Esophagus muscularis mucosa (tissue), 4 donors: Measurements from ENCODE around the gene ELOVL6. TPM values are rescaled to one million over a fixed set of nuclear protein-coding genes. Genes with fewer than 3 reads are reported as not detected.

Experiments
- DNase-seq: peaks from one replicate; pipeline ENCODE4 v3.0.0-alpha.2; 2017; ENCODE audit errors: extremely low spot score
- H3K27ac ChIP-seq, 4 donors: fragments of 200-600 bp; sonication (generic); replicated peaks in 1 of 4; 1 replicate in 3 of 4; 2 replicates in 1 of 4; pipeline ENCODE4 v1.5.1; 2016 to 2019; ENCODE audit warnings: mild to moderate bottlenecking in 1 of 4
- H3K27me3 ChIP-seq, 4 donors: fragments of 200-600 bp; sonication (generic); one replicate each; pipeline versions ENCODE4 v1.5.1 to v1.6.0; 2016 to 2019
- H3K36me3 ChIP-seq, 4 donors: fragments of 200-600 bp; sonication (generic); one replicate each; pipeline ENCODE4 v1.5.1; 2016 to 2019
- H3K4me1 ChIP-seq, 4 donors: fragments of 200-600 bp; sonication (generic); one replicate each; pipeline ENCODE4 v1.5.1; 2016 to 2019
- H3K4me3 ChIP-seq, 4 donors: fragments of 200-600 bp; sonication (generic); 1 replicate in 2 of 4; 2 replicates in 2 of 4; pipeline ENCODE4 v1.5.1; 2016 to 2019; ENCODE audit warnings: mild to moderate bottlenecking in 4 of 4, moderate library complexity in 1 of 4
- H3K9me3 ChIP-seq, 4 donors: fragments of 200-600 bp; sonication (generic); 1 replicate in 3 of 4; 2 replicates in 1 of 4; pipeline ENCODE4 v1.5.1; 2016 to 2019
- CTCF ChIP-seq, 3 experiments: fragments of 200-600 bp in 2 of 3; fragments of 450-650 bp in 1 of 3; sonication (generic) in 2 of 3; IDR thresholded peaks; one replicate each; pipeline ENCODE4 v1.5.1; 2017 to 2019; ENCODE audit warnings: antibody characterized with exemption in 3 of 3, mild to moderate bottlenecking in 2 of 3, moderate library complexity in 1 of 3
- EP300 ChIP-seq: sonication (generic); formaldehyde crosslinking; IDR thresholded peaks from one replicate; pipeline ENCODE4 v1.6.1; 2017; ENCODE audit warnings: antibody characterized with exemption
- POLR2A ChIP-seq: fragments of 450-650 bp; IDR thresholded peaks from one replicate; pipeline ENCODE4 v1.6.1; 2017; ENCODE audit warnings: antibody characterized with exemption, moderate library complexity, mild to moderate bottlenecking, low read depth
- POLR2AphosphoS5 ChIP-seq, 2 donors: sonication (generic); formaldehyde crosslinking; IDR thresholded peaks; one replicate each; pipeline ENCODE4 v1.6.1; 2017; ENCODE audit warnings: antibody characterized with exemption in 2 of 2
- WGBS: methylation state at CpG from one replicate; pipeline ENCODE4 v1.1.5; 2018; 5-methylcytosine and 5-hydroxymethylcytosine counted together
- intact Hi-C: fragments of 100-400 bp; cut with DNase I; formaldehyde crosslinking; loops from one replicate; pipeline ENCODE4 v1.15.1; 2023
- total RNA-seq, 4 donors: library from RNA; depleted of rRNA; stranded (reverse); fragments of >200 nt; gene quantifications; one replicate each; pipeline versions ENCODE4 v1.1.0 to v1.2.1, GENCODE V29; 2016

The ELOVL6 gene
- total RNA-seq, 4 donors from 2014 or later: 1.7 to 3.1 (median 2.3) TPM

- no peaks in the 10 kb centered on the region for H3K9me3 ChIP-seq
- intact Hi-C loops: no loop called here
- H3K27me3 ChIP-seq: no peaks in the 10 kb centered on the region
- no peak overlapping the region for H3K27ac ChIP-seq
- DNase-seq: peak; percentile 29
- H3K36me3 ChIP-seq: no peaks in the 10 kb centered on the region
- WGBS: 90% methylated on average over 1 of the region's 1 CpG
- TF ChIP-seq POLR2A: no peak
- no peak for TF ChIP-seq POLR2AphosphoS5 (IDR thresholded peaks at IDR 0.05)
- no peak for TF ChIP-seq EP300
- TF ChIP-seq CTCF (IDR thresholded peaks at IDR 0.05): no peak
- no peak overlapping the region for H3K4me3 ChIP-seq
- H3K4me1 ChIP-seq: no peaks in the 10 kb centered on the region
These were observed 10.3 kb downstream of the ELOVL6 start for GRCh38 chr4:110188113-110188512.

GRCh38 chr4:110184791-110185155, 13.6 kb downstream of the ELOVL6 start:
- Histone ChIP-seq H3K36me3 (no peaks in the 10 kb centered on the region), H3K27ac (no peak overlapping the region), H3K4me3 (no peak overlapping the region), H3K4me1 (no peaks in the 10 kb centered on the region), H3K9me3 (no peaks in the 10 kb centered on the region), H3K27me3 (no peaks in the 10 kb centered on the region)
- no peak for DNase-seq
- no peak for TF ChIP-seq POLR2AphosphoS5 (IDR thresholded peaks at IDR 0.05)
- TF ChIP-seq EP300: no peak
- TF ChIP-seq POLR2A: no peak
- no peak for TF ChIP-seq CTCF (IDR thresholded peaks at IDR 0.05)
- intact Hi-C loops: no loop called here
- 90% methylated on average over 1 of the region's 1 CpG for WGBS

- no peak for TF ChIP-seq POLR2AphosphoS5 (IDR thresholded peaks at IDR 0.05)
- no peak for TF ChIP-seq POLR2A
- no peak for TF ChIP-seq EP300
- H3K36me3 ChIP-seq: no peaks in the 10 kb centered on the region
- H3K9me3 ChIP-seq: no peaks in the 10 kb centered on the region
- no peak overlapping the region for H3K4me3 ChIP-seq
- WGBS: 72% methylated on average over 4 of the region's 4 CpGs
- intact Hi-C loops: no loop called here
- H3K4me1 ChIP-seq: no peaks in the 10 kb centered on the region
- H3K27ac ChIP-seq: no peak overlapping the region
- no peaks in the 10 kb centered on the region for H3K27me3 ChIP-seq
- DNase-seq: no peak
These were observed 14.2 kb downstream of the ELOVL6 start for GRCh38 chr4:110184140-110184790.

- no peaks in the 10 kb centered on the region for H3K4me1 ChIP-seq
- intact Hi-C loops: no loop called here
These were observed 14.8 kb downstream of the ELOVL6 start for GRCh38 chr4:110183643-110184042.

GRCh38 chr4:110183058-110183457, 15.4 kb downstream of the ELOVL6 start:
- Histone ChIP-seq H3K36me3 (no peaks in the 10 kb centered on the region), H3K27me3 (no peaks in the 10 kb centered on the region), H3K9me3 (no peaks in the 10 kb centered on the region), H3K4me1 (no peaks in the 10 kb centered on the region), H3K4me3 (no peak overlapping the region), H3K27ac (no peak overlapping the region)
- DNase-seq: no peak
- WGBS: 94% methylated on average over 5 of the region's 5 CpGs
- intact Hi-C loops: no loop called here
- TF ChIP-seq POLR2A (no peak), POLR2AphosphoS5 (IDR thresholded peaks at IDR 0.05) (no peak), EP300 (no peak), CTCF (IDR thresholded peaks at IDR 0.05) (no peak)

More at GRCh38 chr4:110183643-110184042, 14.8 kb downstream of the ELOVL6 start:
- H3K27ac ChIP-seq: no peak overlapping the region
- H3K36me3 ChIP-seq: no peaks in the 10 kb centered on the region
- H3K27me3 ChIP-seq: no peaks in the 10 kb centered on the region
- no peak for DNase-seq
- H3K9me3 ChIP-seq: no peaks in the 10 kb centered on the region
- H3K4me3 ChIP-seq: no peak overlapping the region
- WGBS: 72% methylated on average over 5 of the region's 5 CpGs
- TF ChIP-seq POLR2AphosphoS5 (IDR thresholded peaks at IDR 0.05) (no peak), CTCF (IDR thresholded peaks at IDR 0.05) (no peak), POLR2A (no peak), EP300 (no peak)
